Tibial nerve (tissue), 4 donors: ENCODE measurements around the gene PNKP. TPM values are rescaled to one million over a fixed set of nuclear protein-coding genes. Genes with fewer than 3 reads are reported as not detected.

Experiments used
- DNase-seq, 2 donors: peaks; one replicate each; pipeline ENCODE4 v3.0.0-alpha.2; 2019; ENCODE audit warnings: low spot score in 2 of 2
- H3K27ac ChIP-seq, 4 donors: fragments of 200-600 bp; sonication (generic) in 3 of 4; one replicate each; pipeline ENCODE4 v1.5.1; 2017 to 2019; ENCODE audit warnings: mild to moderate bottlenecking in 1 of 4
- H3K27me3 ChIP-seq, 2 donors: fragments of 200-600 bp; sonication (generic) in 1 of 2; one replicate each; pipeline versions ENCODE4 v1.5.1 to v1.6.0; 2017 to 2019
- H3K36me3 ChIP-seq, 3 donors: fragments of 200-600 bp; sonication (generic); one replicate each; pipeline ENCODE4 v1.5.1; 2018 to 2019
- H3K4me1 ChIP-seq, 4 donors: fragments of 200-600 bp; sonication (generic) in 3 of 4; one replicate each; pipeline ENCODE4 v1.5.1; 2017 to 2019
- H3K4me3 ChIP-seq, 4 donors: fragments of 200-600 bp; sonication (generic) in 3 of 4; one replicate each; pipeline ENCODE4 v1.5.1; 2017 to 2019; ENCODE audit warnings: mild to moderate bottlenecking in 1 of 4, moderate library complexity in 1 of 4
- H3K9me3 ChIP-seq, 4 donors: fragments of 200-600 bp; sonication (generic) in 3 of 4; one replicate each; pipeline ENCODE4 v1.5.1; 2017 to 2019
- CTCF ChIP-seq, 5 experiments: fragments of 200-600 bp in 3 of 5; fragments of 450-650 bp in 2 of 5; sonication (generic) in 3 of 5; IDR thresholded peaks; one replicate each; pipeline ENCODE4 v1.5.1; 2016 to 2019; ENCODE audit warnings: antibody characterized with exemption in 5 of 5, mild to moderate bottlenecking in 3 of 5, moderate library complexity in 2 of 5
- EP300 ChIP-seq, 2 donors: sonication (generic); formaldehyde crosslinking; IDR thresholded peaks; one replicate each; pipeline ENCODE4 v1.6.1; 2017; ENCODE audit warnings: antibody characterized with exemption in 2 of 2, mild to moderate bottlenecking in 1 of 2
- POLR2A ChIP-seq, 2 donors: fragments of 450-650 bp; IDR thresholded peaks; one replicate each; pipeline ENCODE4 v1.6.1; 2017; ENCODE audit warnings: antibody characterized with exemption in 2 of 2, mild to moderate bottlenecking in 2 of 2, moderate library complexity in 2 of 2
- WGBS, 2 donors: methylation state at CpG; one replicate each; pipeline ENCODE4 v1.1.5; 2018; 5-methylcytosine and 5-hydroxymethylcytosine counted together
- total RNA-seq, 4 donors: library from RNA; depleted of rRNA; stranded (reverse); fragments of >200 nt; gene quantifications; one replicate each; pipeline ENCODE4 v1.1.0, GENCODE V29; 2016

PNKP gene
- total RNA-seq, 4 donors from 2014 or later, result 52.7 to 158 (median 79.5) TPM

GRCh38 chr19:49904136-49904535 lies 36.8 kb upstream of the PNKP start:
- TF ChIP-seq EP300 (IDR thresholded peaks at IDR 0.05) (no peak), POLR2A (IDR thresholded peaks at IDR 0.05) (no peak), CTCF (IDR thresholded peaks at IDR 0.05) (no peak)
- H3K4me1 ChIP-seq, result no peaks in the 10 kb centered on the region
- H3K4me3 ChIP-seq, result no peak overlapping the region
- no peak overlapping the region for H3K27ac ChIP-seq
- H3K36me3 ChIP-seq, result peaks cover 0 to 37% (median 3%) of the 10 kb centered on the region in 3 donors
- no peaks in the 10 kb centered on the region for H3K27me3 ChIP-seq
- no peaks in the 10 kb centered on the region for H3K9me3 ChIP-seq
- 62 to 77% methylated on average over 6 of the region's 6 CpGs for WGBS, 2 donors
- no peak for DNase-seq

- Histone ChIP-seq H3K9me3 (no peaks in the 10 kb centered on the region), H3K27me3 (no peaks in the 10 kb centered on the region), H3K4me1 (peaks cover 0 to 18% (median 12%) of the 10 kb centered on the region in 4 donors), H3K36me3 (no peaks in the 10 kb centered on the region), H3K4me3 (no peak within 1 kb of the TSS), H3K27ac (peak within 1 kb of the TSS in 3 of 4 donors; percentile 12 to 83 (median 25))
- DNase-seq, result peak in 1 of 2 donors; percentile 36
- 40% methylated on average over 19 to 20 of the region's 20 CpGs for WGBS, 2 donors
- no peak for TF ChIP-seq POLR2A (IDR thresholded peaks at IDR 0.05)
- TF ChIP-seq CTCF (IDR thresholded peaks at IDR 0.05), result no peak
These were observed 29.7 kb upstream of the PNKP start, which contains the start of gene IL4I1 for GRCh38 chr19:49896863-49897621. TSS of gene IL4I1 (minus strand) at chr19:49896887. CDS start at chr19:49896160, 727 bp downstream.

GRCh38 chr19:49895566-49896297 lies 28.4 kb upstream of the PNKP start:
- Histone ChIP-seq H3K9me3 (no peaks in the 10 kb centered on the region), H3K27me3 (no peaks in the 10 kb centered on the region), H3K27ac (no peak overlapping the region), H3K36me3 (no peaks in the 10 kb centered on the region), H3K4me1 (peaks cover 0 to 20% (median 13%) of the 10 kb centered on the region in 4 donors), H3K4me3 (no peak overlapping the region)
- DNase-seq, result no peak
- TF ChIP-seq EP300 (IDR thresholded peaks at IDR 0.05) (no peak), CTCF (IDR thresholded peaks at IDR 0.05) (no peak), POLR2A (IDR thresholded peaks at IDR 0.05) (no peak)
- 49 to 55% methylated on average over 12 to 13 of the region's 17 CpGs for WGBS, 2 donors

GRCh38 chr19:49894879-49895565 lies 27.6 kb upstream of the PNKP start:
- H3K9me3 ChIP-seq, result no peaks in the 10 kb centered on the region
- WGBS, 2 donors, result 76 to 77% methylated on average over 17 of the region's 17 CpGs
- no peak for DNase-seq
- no peak overlapping the region for H3K4me3 ChIP-seq
- H3K27ac ChIP-seq, result no peak overlapping the region
- no peaks in the 10 kb centered on the region for H3K27me3 ChIP-seq
- no peaks in the 10 kb centered on the region for H3K36me3 ChIP-seq
- H3K4me1 ChIP-seq, result peaks cover 0 to 27% (median 19%) of the 10 kb centered on the region in 4 donors
- TF ChIP-seq POLR2A (IDR thresholded peaks at IDR 0.05) (no peak), CTCF (IDR thresholded peaks at IDR 0.05) (no peak), EP300 (IDR thresholded peaks at IDR 0.05) (no peak)
